GM23338 (cell line): ENCODE data around the gene EXOSC1. TPM values are rescaled to one million over a fixed set of nuclear protein-coding genes. Genes with fewer than 3 reads are reported as not detected.

Experiments
- ATAC-seq: fragments of 200-7000 bp; cut with Tn5 transposase; 3 replicates; pipeline ENCODE4 v1.9.1; 2020
- DNase-seq: peaks from one replicate; pipeline ENCODE4 v3.0.0-alpha.2; 2015; ENCODE audit warnings: low spot score
- H2AFZ ChIP-seq: fragments of 200-600 bp; sonication (generic); 2 replicates; pipeline ENCODE4 v1.8.0; 2016; ENCODE audit warnings: antibody characterized with exemption, mild to moderate bottlenecking, moderate library complexity
- H3F3A ChIP-seq: fragments of 200-600 bp; sonication (generic); replicated peaks from 2 replicates; pipeline ENCODE4 v1.8.0; 2017; ENCODE audit warnings: antibody characterized with exemption, mixed run types, low read depth
- H3K27ac ChIP-seq: fragments of 200-600 bp; sonication (generic); 2 replicates; pipeline ENCODE4 v1.6.1; 2016; ENCODE audit warnings: low read depth
- H3K27me3 ChIP-seq: fragments of 200-600 bp; sonication (generic); 2 replicates; pipeline ENCODE4 v1.8.0; 2016; ENCODE audit warnings: mild to moderate bottlenecking, mixed run types, moderate library complexity; ENCODE audit not compliant: insufficient read depth
- H3K36me3 ChIP-seq: fragments of 200-600 bp; sonication (generic); 2 replicates; pipeline ENCODE4 v1.8.0; 2016; ENCODE audit warnings: mild to moderate bottlenecking; ENCODE audit not compliant: insufficient read depth
- H3K4me1 ChIP-seq: fragments of 200-600 bp; sonication (generic); 2 replicates; pipeline ENCODE4 v1.8.0; 2016; ENCODE audit warnings: mild to moderate bottlenecking, moderate library complexity; ENCODE audit not compliant: insufficient read depth
- H3K4me2 ChIP-seq: fragments of 200-600 bp; sonication (generic); 2 replicates; pipeline ENCODE4 v1.7.1; 2017; ENCODE audit warnings: mixed run types
- H3K4me3 ChIP-seq: fragments of 200-600 bp; sonication (generic); 2 replicates; pipeline ENCODE4 v1.6.1; 2016; ENCODE audit warnings: mixed run types
- H3K79me2 ChIP-seq: fragments of 200-600 bp; sonication (generic); replicated peaks from 2 replicates; pipeline ENCODE4 v1.8.0; 2017; ENCODE audit warnings: mild to moderate bottlenecking; ENCODE audit not compliant: insufficient read depth
- H3K9me2 ChIP-seq: fragments of 200-600 bp; sonication (generic); 2 replicates; pipeline ENCODE4 v1.8.0; 2017; ENCODE audit not compliant: insufficient read depth
- H4K20me1 ChIP-seq: fragments of 200-600 bp; sonication (generic); replicated peaks from 2 replicates; pipeline ENCODE4 v1.8.0; 2017; ENCODE audit warnings: mild to moderate bottlenecking; ENCODE audit not compliant: insufficient read depth
- H3K27ac Mint-ChIP-seq: 2 replicates; pipeline ENCODE4 v1.8.0; 2020; ENCODE audit warnings: inconsistent platforms, mild to moderate bottlenecking, moderate library complexity, mixed read lengths
- H3K27me3 Mint-ChIP-seq: 3 replicates; pipeline ENCODE4 v1.8.0; 2022; ENCODE audit warnings: low read depth, mild to moderate bottlenecking, moderate library complexity, mixed read lengths, inconsistent platforms; ENCODE audit not compliant: insufficient read depth, poor library complexity
- H3K36me3 Mint-ChIP-seq: 3 replicates; pipeline ENCODE4 v1.8.0; 2021; ENCODE audit warnings: low read depth, mild to moderate bottlenecking, inconsistent platforms, moderate library complexity, mixed read lengths
- H3K4me1 Mint-ChIP-seq: 3 replicates; pipeline ENCODE4 v1.8.0; 2020; ENCODE audit warnings: mild to moderate bottlenecking, inconsistent platforms, mixed read lengths
- H3K4me3 Mint-ChIP-seq: 3 replicates; pipeline ENCODE4 v1.8.0; 2021; ENCODE audit warnings: moderate library complexity, mild to moderate bottlenecking, inconsistent platforms, mixed read lengths
- H3K9me3 Mint-ChIP-seq: 3 replicates; pipeline ENCODE4 v1.8.0; 2020; ENCODE audit warnings: moderate library complexity, mild to moderate bottlenecking, inconsistent platforms, mixed read lengths
- CREB1 ChIP-seq: fragments of 250-450 bp; sonication (Bioruptor Pico); IDR thresholded peaks from 2 replicates; pipeline ENCODE4 v1.5.0; 2020; ENCODE audit warnings: low read depth, mild to moderate bottlenecking, moderate library complexity
- CTCF ChIP-seq, 2 experiments: fragments of 200-600 bp in 1 of 2; sonication (generic) in 1 of 2; conservative IDR thresholded peaks; 2 replicates each; pipeline versions ENCODE4 v1.5.1 to v1.6.1; 2016 to 2017; ENCODE audit warnings: antibody characterized with exemption in 2 of 2, low read depth in 2 of 2, mild to moderate bottlenecking in 2 of 2, moderate library complexity in 1 of 2
- EZH2 ChIP-seq: fragments of 200-600 bp; sonication (generic); IDR thresholded peaks from one replicate; pipeline ENCODE4 v1.8.0; 2017; ENCODE audit warnings: antibody characterized with exemption, mild to moderate bottlenecking, low read depth; ENCODE audit not compliant: unreplicated experiment
- EZH2phosphoT487 ChIP-seq: fragments of 200-600 bp; sonication (generic); IDR thresholded peaks from one replicate; pipeline ENCODE4 v1.8.1; 2018; ENCODE audit warnings: antibody characterized with exemption; ENCODE audit not compliant: unreplicated experiment
- JUNB ChIP-seq: IDR thresholded peaks from one replicate; pipeline ENCODE4 v1.6.1; 2016; ENCODE audit warnings: antibody characterized with exemption; ENCODE audit not compliant: unreplicated experiment
- NANOG ChIP-seq: IDR thresholded peaks from 2 replicates; pipeline ENCODE4 v1.6.1; 2016; ENCODE audit warnings: antibody characterized with exemption, borderline replicate concordance
- POLR2AphosphoS5 ChIP-seq: IDR thresholded peaks from 2 replicates; pipeline ENCODE4 v1.6.1; 2016; ENCODE audit warnings: antibody characterized with exemption, low read depth
- REST ChIP-seq: IDR thresholded peaks from one replicate; pipeline ENCODE4 v1.6.1; 2018; ENCODE audit warnings: antibody characterized with exemption; ENCODE audit not compliant: unreplicated experiment
- ZNF331 ChIP-seq: fragments of 250-450 bp; sonication (Bioruptor Pico); IDR thresholded peaks from 2 replicates; pipeline ENCODE4 v1.5.0; 2020; ENCODE audit warnings: low read depth, mild to moderate bottlenecking, moderate library complexity
- polyA plus RNA-seq: library from polyadenylated mRNA; unstranded; fragments of >200 nt; fragmentation: Nextera tagmentation; extraction: Ambion mirVana; gene quantifications from 2 replicates; pipeline ENCODE4 v1.2.1, GENCODE V29; 2016
- total RNA-seq: library from RNA; depleted of rRNA; stranded (reverse); fragments of >200 nt; shearing (Covaris generic); gene quantifications from 2 replicates; pipeline ENCODE4 v1.2.3, GENCODE V29; 2014

EXOSC1 gene
- total and polyA plus RNA-seq, 2 experiments from 2014 or later = 63.6 to 131 TPM

- TF ChIP-seq JUNB (no peak), NANOG (no peak), EZH2phosphoT487 (no peak)
Measured at GRCh38 chr10:97416565-97416964, 29.2 kb downstream of the EXOSC1 start (continued).

GRCh38 chr10:97412891-97413304 lies 32.9 kb downstream of the EXOSC1 start:
- Mint-ChIP-seq H3K4me3 (no peak overlapping the region), H3K27me3 (peaks cover 8% of the 10 kb centered on the region), H3K27ac (peak overlapping the region; percentile 42; the same call in 1 of the 2 replicates), H3K4me1 (peaks cover 19% of the 10 kb centered on the region), H3K36me3 (no peaks in the 10 kb centered on the region), H3K9me3 (no peaks in the 10 kb centered on the region)
- no peak for ATAC-seq
- Histone ChIP-seq H3K4me2 (no peak overlapping the region), H3K79me2 (no peaks in the 10 kb centered on the region), H3K27me3 (no peaks in the 10 kb centered on the region), H3K4me3 (no peak overlapping the region), H3K9me2 (no peaks in the 10 kb centered on the region), H3K27ac (no peak overlapping the region), H3K4me1 (no peaks in the 10 kb centered on the region), H3F3A (0 out of 2 replicates have a peak, but pooled peaks cover 2% of the 10 kb centered on the region), H3K36me3 (no peaks in the 10 kb centered on the region), H2AFZ (no peak overlapping the region), H4K20me1 (no peaks in the 10 kb centered on the region)
- TF ChIP-seq POLR2AphosphoS5 (no peak), EZH2phosphoT487 (no peak), CTCF (conservative IDR thresholded peaks at IDR 0.05; ENCODE audit: low read depth in 2 of 2) (no peak), EZH2 (no peak), REST (no peak), JUNB (no peak)
- DNase-seq = no peak

- DNase-seq (no peak), ATAC-seq (no peak)
- no peaks in the 10 kb centered on the region for H3K79me2 ChIP-seq
- no peak overlapping the region for H2AFZ ChIP-seq
- H3K9me2 ChIP-seq = no peaks in the 10 kb centered on the region
- no peaks in the 10 kb centered on the region for H3K27me3 ChIP-seq
- no peaks in the 10 kb centered on the region for H4K20me1 ChIP-seq
- H3K27me3 Mint-ChIP-seq = peaks cover 8% of the 10 kb centered on the region
- 0 out of 2 replicates have a peak, but pooled peaks cover 9% of the 10 kb centered on the region for H3F3A ChIP-seq
- H3K4me1 ChIP-seq = no peaks in the 10 kb centered on the region; the same call in 1 of the 2 replicates
- peaks cover 13% of the 10 kb centered on the region; the same call in 2 of the 3 replicates for H3K4me1 Mint-ChIP-seq
- no peaks in the 10 kb centered on the region for H3K9me3 Mint-ChIP-seq
- H3K4me2 ChIP-seq = no peak overlapping the region
- H3K27ac Mint-ChIP-seq = no peak overlapping the region
- no peak overlapping the region for H3K4me3 Mint-ChIP-seq
- H3K36me3 Mint-ChIP-seq = no peaks in the 10 kb centered on the region
- H3K36me3 ChIP-seq = no peaks in the 10 kb centered on the region
- TF ChIP-seq CREB1 (CRISPR knock-in tag) (no peak), EZH2phosphoT487 (no peak), JUNB (no peak), CTCF (conservative IDR thresholded peaks at IDR 0.05; ENCODE audit: low read depth in 2 of 2) (no peak), REST (no peak), ZNF331 (CRISPR knock-in tag) (no peak)
- H3K27ac ChIP-seq = no peak overlapping the region
- H3K4me3 ChIP-seq = no peak overlapping the region
Measured at GRCh38 chr10:97411406-97411805, 34.4 kb downstream of the EXOSC1 start.
